GM19455 (cell line): ENCODE data around the gene ELL.

Experiments used
- ATAC-seq: cut with Tn5 transposase; IDR thresholded peaks from one replicate; pipeline ENCODE4 v1.9.1; 2021; ENCODE audit not compliant: unreplicated experiment

The ELL gene

GRCh38 chr19:18435842-18436670, 85.8 kb downstream of the ELL start:
- ATAC-seq, result no peak

GRCh38 chr19:18435178-18435841, 86.6 kb downstream of the ELL start:
- ATAC-seq, result no peak

- ATAC-seq, result no peak
Observed at GRCh38 chr19:18434411-18435175, 87.3 kb downstream of the ELL start.

- no peak for ATAC-seq
Observed at GRCh38 chr19:18433735-18434398, 88.0 kb downstream of the ELL start.

- ATAC-seq, result no peak
Observed at GRCh38 chr19:18433015-18433691, 88.7 kb downstream of the ELL start.

GRCh38 chr19:18432275-18433014, 89.4 kb downstream of the ELL start:
- no peak for ATAC-seq

GRCh38 chr19:18431351-18432197, 90.3 kb downstream of the ELL start:
- ATAC-seq, result no peak

GRCh38 chr19:18430417-18431144, 91.3 kb downstream of the ELL start:
- ATAC-seq, result no peak

- ATAC-seq, result no peak
Observed at GRCh38 chr19:18429717-18430416, 92.0 kb downstream of the ELL start.

- ATAC-seq, result peak; percentile 45
Observed at GRCh38 chr19:18428787-18429674, 92.8 kb downstream of the ELL start.

- ATAC-seq, result no peak
Observed at GRCh38 chr19:18428173-18428786, 93.6 kb downstream of the ELL start.

- no peak for ATAC-seq
Observed at GRCh38 chr19:18427743-18428113, 94.1 kb downstream of the ELL start.

GRCh38 chr19:18427080-18427742, 94.7 kb downstream of the ELL start:
- ATAC-seq, result no peak

- ATAC-seq, result no peak
Observed at GRCh38 chr19:18426416-18426767, 95.5 kb downstream of the ELL start.

GRCh38 chr19:18425515-18426415, 96.1 kb downstream of the ELL start:
- ATAC-seq, result no peak
